Measurements from ENCODE around the gene SECISBP2.

GRCh38 chr9:89384783-89385182 lies 66.5 kb downstream of the SECISBP2 start:
- TF ChIP-seq CTCF (optimal IDR thresholded peaks at IDR 0.05 in 1 of 3, IDR thresholded peaks at IDR 0.05 in 1 of 3, conservative IDR thresholded peaks at IDR 0.05 in 1 of 3; ENCODE audit: extremely low read depth in 1 of 3, insufficient read depth in 2 of 3, low read length in 3 of 3) (no peak), EZH2 (IDR thresholded peaks at IDR 0.05; ENCODE audit: low read length) (no peak)
